NCI-H1048 (cell line): Measurements from ENCODE around the gene ANKRD44.
"Not testable (repeated sequence)": the region's sequence is repeated elsewhere in the genome, so short reads cannot be mapped to it uniquely, and the experiment has no call there.

Experiments
- DNase-seq: peaks from one replicate; lab custom pipeline; 2025; lab: John Stamatoyannopoulos, UW

ANKRD44 gene

DNA sequence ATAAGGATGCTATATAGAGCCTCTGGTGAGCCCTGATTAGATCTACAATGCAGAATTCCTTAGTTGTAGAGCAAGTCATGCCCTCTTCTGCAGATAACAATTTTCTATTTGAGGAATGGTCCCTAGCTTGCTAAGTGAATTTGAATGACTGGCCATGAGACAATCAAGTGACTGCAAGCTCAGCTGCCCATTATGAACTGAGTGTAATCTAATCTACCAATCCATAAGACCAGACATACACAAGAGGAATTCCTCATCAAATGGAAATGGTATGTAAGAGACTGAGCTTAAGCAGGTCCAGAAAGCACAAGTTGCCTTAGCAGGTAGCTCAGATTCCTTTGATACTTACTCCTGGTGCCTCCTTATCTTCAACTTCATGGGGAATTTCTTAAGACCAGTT, 4.8 kb upstream of the ANKRD44 start:
- no peak for DNase-seq

DNA sequence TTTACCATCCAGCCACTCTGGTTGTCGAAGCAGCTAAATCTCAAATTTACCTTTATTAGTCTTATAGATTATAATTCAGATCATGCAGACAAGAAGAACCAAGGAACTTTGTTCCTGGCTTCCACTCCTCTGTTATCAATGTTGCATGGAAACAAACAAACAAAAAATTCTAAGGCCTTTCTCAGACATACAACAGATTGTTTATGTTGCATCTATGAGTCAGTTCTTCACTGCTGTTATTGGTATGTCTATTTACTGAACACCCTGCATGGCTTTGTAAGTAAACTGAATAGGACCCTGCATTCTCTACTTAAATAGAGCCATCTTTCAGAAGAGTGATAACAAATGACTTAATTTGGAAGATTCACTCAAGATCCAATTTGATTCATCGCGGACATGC, 1.6 kb upstream of the ANKRD44 start:
- no peak for DNase-seq

DNA sequence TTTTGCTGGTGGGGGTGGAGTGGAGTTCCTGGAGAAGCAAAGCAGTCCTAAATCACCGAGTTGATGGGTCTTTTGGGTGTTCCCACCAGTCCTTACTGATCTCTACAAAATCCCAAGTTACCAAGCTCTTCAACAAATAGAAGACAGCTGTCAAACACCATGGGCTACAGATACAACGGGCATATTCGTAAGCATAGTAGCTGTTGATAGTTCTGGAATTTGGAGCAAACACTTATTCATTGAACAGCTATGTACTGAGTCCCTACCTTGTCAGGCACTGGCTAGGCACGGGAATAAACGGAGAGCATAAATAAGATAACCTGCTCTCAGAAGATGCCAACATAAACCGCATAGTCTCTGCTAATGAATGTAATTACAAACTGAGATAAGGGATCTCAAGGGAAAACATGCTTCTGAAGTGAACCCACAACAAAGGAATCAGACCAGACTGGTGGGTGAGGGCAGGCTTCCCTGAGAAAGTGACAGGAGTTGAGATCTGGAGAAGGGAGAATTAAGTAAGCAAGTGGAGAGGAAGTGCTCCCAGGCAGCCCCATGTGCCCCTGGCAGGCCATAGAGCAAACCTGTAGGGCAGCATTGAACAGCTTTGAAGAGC, 947 bp upstream of the ANKRD44 start:
- DNase-seq, result no peak

DNA sequence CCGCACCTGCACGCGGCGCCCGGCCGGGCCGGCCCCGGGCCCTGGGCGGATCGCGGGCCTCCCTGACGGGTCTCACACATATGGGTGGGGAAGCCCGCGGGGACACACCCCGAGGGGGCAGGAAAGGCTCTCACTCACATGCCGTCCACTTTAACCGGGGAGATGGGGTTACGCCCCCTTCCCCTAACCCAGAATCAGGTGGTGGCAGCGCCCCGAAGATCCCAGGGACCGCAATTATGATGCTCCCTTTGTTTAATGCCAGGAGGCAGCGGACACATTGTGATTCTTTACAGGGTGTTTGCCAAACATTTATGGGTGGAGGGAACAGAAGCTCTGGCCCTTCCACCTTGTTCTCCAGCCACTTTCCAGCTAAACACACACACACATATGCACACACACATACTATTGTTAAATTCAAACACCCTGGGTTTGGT, 424 bp upstream of the ANKRD44 start:
- no peak for DNase-seq

DNA sequence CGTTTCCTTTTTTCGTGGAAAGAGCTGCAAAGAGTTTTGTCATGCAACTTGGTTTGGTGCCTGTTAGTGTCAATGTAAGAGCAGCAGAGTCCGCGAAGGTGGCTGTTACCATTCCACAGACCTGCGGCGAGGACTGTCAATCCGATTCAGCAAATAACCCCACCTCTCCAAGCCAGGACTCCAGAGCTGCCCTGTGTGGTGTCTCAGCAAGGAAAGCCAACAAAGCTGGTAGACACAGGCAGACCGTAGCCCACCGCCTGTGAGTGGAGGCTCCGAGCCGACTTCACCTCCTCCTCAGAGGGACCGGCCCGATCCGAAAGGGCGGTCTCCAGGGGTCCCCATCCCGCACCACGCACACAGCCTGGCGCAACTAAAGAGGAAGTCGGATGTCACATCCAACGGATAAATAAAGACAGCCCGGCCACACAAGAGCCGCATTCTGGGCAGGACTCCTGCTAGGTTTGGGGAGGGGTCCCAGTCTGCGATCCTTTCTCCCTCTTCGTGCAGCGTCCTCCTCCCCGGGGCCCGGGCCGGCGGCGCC, 819 bp downstream of the ANKRD44 start:
- no peak for DNase-seq

DNA sequence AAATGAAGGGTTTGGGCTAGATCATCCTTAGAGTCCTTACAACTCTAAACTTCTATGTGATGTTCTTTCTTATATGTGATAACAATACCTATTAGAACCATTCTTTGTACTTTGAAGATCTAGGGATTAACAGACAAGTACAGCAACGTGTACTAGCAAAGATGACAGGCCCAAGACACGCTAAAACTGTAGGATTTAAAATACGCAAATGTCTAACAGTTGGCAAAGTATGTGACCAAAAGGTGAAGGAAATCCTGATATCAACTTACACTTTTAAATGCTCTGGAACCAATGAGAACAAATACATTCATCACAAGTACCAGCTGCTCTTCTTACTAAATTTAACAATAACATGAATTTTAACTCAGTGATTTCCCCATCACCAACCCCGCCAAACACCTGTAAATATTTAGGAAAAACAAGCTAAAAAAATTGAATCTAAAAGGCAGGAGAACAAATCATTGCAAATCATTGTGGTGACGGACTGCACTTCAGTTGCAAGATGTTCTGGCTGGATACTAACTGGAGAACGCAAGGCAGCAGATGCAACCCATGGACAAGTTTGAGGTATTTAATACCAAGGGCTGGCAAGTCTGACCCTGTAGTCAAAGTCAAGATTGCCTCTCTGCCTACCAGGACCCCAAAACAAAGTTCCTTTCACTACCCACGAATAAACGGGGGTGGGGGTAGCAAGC, 1.4 kb downstream of the ANKRD44 start:
- no peak for DNase-seq

DNA sequence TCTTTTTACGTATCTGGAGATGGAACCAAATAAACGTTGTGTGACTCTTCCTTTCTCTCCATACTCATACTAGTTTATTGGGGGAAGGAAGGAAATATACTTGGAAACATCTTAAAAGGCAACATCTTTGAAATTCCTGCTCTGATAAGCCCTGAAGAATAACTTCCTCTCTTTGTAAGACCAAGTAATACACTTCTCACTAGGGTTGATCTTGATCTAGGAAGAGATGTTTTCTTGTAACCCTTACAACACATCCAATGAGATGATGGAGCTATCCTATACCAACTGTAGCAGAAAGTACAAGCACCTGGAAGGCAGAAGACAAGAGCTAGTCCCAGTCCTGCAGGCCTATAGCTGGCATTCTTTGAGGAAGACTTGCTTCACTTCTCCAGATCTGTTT, 2.0 kb downstream of the ANKRD44 start:
- DNase-seq, result no peak

DNA sequence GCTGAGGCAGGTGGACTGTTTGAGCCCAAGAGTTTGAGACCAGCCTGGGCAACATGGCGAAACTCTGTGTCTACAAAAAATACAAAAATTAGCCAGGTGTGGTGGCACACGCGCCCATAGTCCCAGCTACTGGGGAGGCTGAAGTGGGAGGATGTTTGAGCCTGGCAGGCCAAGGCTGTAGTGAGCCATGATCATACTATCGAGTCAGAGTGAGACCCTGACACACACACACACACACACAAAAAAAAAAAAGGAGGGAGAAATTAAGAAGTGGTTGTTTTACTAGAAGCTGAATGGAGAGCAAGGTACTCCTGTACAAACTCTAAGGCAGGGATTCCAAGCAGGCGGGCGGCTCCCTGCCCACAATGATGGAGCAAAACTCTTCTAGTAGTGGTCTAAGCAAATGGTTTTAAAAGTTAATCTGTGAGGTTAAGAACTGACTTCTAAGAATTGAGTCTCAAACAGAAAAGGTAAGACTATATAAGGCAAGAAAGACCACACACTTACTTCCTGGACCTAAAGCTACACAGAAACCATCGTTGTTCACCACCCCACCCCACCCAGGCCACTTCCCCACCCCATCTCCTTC, 2.6 kb downstream of the ANKRD44 start:
- no peak for DNase-seq

DNA sequence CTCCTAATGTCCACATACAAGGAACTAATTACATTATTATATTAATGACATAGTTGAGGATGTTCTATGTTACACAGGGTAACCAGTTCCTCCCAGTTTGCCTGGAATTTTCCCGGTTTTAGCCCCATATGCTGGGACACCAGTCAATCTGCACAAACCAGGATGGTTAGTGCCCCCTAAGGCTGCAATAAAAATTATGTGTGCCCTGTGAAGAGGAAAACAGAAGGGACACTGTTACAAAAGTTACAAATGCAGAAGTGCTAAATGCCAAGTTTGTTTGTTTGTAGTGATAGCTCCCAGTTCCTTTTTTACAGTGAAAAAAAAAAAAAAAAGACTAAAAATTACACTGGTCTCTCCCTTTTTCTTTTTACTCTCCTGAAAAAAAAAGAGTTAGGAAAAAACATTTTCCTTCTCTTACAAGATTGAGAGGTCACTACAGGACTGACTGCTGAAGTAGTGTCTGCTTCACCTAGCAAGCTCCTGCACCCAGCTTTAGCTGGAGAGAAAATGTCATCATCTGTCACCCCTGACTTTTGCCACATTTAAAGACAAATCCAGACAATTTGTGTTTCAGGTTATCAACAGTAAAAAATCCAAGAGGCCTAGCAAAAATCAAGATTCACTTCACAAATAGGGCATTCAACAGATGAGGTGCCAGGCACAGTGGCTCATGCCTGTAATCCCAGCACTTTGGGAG, 3.2 kb downstream of the ANKRD44 start:
- no peak for DNase-seq

DNA sequence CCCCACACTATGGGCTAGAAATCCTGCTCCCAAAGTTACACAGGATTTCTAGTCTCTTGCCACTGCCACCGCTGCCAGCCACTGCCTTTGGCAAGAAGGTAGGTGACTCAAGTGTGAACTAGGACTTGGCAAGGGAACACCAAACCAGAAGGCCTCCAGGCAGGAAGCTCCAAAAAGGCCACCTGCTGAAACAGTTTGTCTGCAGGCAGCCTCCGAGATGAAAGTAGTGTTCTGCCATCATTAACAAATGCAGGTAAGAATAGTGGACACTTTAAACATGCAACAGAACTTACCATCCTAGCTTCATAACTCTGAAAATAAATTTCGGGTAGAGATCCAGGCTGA, 3.9 kb downstream of the ANKRD44 start:
- no peak for DNase-seq

DNA sequence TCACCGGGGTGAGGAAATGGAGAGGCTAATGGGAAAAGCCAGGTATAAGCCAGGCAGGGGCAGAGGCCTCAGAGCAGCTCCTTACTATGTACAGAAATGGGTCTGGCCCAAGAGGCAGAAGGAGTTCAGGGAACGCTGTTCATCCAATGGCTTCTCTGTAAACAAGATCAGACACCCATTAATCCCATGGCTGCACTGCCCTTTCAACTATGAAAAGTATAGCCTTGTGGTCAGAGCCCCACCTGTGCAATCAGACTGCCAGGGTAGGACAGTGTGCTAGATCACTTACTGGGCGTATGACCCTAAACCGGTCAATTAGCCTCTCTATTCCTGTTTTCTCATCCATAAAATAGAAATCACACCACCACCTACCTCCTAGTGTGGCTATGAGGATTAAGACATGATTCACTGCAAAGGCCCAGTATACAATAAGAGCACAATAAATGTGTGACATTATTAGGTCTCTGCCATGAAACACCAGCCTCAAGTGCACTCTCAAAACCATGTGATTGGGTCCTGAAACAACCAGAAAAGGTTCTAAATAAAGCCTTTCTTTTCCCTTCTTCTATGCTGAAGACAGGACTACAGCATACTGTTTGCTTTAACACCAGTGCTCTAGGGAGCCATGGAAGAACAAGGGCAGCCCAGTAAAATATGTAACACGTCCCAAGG, 4.4 kb downstream of the ANKRD44 start:
- no peak for DNase-seq

DNA sequence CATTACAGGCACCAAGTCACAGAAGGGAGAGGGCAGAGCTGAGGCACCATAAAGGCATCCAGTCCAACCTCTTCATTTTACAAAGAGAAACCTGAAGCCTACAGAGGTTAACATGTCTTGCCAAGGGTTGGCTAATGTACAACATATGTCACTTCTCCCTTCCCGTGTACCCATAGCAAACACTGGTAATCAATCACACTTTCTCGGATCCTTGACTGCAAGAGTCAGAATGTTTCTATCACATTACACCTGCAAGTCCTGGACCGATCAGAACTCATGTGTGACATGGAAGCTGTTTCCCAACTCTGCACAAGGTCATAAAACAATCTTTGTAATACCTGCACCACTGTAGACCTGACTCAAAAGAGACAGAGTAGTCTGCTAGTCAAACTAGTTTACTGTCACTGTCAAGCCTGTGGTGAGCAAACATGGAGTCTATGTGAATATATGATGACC, 6.0 kb downstream of the ANKRD44 start:
- DNase-seq, result no peak

DNA sequence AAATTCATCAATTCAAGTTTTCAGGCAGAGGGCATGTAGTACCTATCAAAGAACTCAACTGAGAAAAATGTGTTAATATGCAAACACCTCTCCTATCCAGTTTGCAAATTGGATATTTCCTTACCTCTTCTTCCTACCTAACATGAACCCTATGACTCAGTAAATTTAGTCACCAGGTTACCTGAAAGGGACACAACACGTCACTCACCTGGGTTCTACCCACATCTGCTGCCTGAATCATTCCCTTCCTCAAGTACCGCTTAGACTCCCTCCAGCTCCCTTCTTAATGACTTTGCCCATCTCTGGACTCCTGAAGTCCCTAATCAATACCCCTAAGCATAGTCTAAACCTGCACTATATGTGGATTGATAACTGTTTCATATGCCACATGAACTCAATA, 10.4 kb downstream of the ANKRD44 start:
- DNase-seq, result no peak

DNA sequence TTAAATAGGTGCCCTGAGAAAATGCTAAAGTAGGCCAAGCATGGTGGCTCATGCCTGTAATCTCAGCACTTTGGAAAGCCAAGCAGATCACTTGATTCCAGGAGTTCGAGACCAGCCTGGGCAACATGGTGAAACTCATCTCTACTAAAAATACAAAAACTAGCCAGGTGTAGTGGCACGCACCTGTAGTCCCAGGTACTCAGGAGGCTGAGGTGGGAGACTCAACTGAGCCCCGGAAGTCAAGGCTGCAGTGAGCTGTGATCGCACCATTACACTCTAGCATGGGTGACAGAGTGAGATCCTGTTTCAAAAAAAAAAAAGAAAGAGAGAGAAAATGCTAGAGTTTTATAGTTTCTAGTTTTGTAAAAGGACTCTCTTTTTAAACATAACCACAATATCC, 12.0 kb downstream of the ANKRD44 start:
- DNase-seq, result no peak

DNA sequence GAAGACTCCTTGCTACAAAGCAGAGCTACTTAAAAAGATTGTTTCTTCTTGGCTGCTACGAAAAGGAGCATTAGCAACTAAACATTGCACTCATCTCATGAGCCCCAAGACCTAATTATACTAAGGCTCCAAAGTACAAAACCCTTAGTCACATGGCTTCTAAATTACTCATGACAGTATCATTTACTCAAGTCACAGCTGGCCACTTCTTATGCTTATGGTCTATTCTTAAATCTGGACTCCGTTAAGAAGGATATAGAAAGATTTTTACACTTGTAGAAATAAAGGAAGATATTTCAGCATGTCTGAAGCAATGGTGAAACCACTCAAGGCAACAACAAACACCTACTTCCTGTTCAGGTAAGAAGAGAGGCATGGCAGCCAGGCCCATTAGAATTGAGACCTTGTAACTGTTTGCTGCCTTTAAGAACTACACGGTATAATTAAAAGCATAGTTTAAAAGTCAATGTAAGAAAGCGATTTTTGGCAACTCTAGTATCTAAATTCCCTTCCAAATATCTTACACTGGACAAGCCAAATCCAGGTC, 12.7 kb downstream of the ANKRD44 start:
- DNase-seq, result no peak

DNA sequence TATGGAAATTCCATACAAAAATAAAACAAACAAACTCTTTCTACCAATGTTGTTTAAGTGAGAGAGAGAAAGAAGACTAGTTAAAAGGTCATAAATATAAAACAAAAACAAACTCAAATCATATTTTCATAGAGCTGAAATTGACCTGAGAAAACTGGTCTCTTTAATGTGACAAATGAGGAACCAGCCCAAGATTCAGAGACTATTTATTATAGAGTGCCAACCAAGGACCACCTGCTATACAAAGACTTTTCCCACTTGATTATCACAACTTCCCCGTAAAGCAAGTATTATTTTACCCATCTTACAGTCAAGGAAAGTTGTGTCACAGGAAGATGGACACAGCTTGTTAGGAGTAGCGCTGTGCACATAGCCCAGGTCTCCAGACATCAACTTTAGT, 13.3 kb downstream of the ANKRD44 start:
- no peak for DNase-seq

DNA sequence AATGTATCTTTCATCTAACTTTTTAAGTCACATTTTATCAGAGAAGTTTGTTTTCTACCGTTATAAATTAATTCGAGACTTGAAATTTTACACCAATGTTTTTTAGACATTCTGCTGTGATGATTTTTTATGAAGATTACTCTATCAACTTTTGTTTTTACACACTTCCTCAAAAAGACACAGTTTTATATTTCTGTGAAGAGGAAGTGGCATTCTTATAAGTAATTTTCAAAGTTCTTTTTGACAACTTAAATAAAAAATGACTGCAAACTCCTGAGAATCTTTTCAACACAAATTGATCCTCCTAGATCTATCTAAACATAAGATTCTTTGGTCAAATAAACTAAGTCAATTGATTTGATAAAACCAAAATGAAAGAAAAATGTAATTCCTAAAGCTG, 13.7 kb downstream of the ANKRD44 start:
- DNase-seq, result no peak

DNA sequence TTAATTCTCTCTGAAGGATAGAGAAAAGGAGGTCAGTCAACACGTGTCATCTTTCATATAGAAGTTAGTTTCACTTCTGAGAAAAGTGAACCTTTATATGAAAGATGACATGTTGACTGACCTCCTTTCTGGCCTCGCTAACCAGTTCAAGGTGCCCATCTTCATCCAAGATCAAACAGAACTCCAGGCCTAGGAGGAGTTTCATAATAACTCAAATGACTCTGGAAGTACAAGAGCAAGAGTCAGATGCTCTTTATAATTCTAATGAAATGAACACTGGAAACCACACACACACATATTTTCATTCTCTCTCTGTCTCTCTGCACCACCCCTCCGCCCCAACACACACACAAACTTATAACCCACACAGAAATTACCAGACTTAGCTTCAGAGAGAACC, 16.3 kb downstream of the ANKRD44 start:
- no peak for DNase-seq

DNA sequence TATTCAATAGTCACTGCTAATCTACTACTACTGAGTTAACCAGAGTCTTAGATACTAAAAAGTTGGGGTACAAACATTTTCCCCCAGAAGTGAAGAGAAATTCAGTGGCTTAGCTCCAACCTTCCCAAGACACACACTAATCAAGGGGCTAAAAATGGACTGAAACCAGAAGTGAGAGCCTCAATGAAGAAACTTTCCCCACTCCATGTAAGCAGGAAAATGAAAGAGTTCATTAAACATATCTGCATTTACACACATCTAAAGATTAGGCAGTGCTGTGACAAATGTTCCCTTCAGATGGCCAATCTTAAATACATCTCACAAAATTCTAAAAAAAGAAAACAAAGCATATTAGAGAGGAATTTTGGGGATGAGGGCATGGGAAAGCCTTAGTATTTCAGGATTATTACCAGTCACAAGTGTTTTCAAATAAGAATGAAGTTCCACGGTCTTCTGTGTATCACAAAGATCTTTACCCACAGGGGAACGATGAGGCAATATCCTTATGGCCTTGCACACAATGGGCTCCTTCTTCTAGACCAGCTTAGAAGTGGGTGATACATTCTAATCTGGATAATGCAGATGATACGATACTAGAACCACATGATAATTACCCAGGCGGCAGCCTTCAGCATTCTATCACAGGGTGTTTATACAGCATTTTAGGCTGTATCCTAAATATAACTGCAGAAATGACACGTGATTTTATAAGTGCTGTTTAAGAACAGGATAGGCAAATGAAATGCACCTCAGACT, 17.1 kb downstream of the ANKRD44 start:
- DNase-seq, result no peak

DNA sequence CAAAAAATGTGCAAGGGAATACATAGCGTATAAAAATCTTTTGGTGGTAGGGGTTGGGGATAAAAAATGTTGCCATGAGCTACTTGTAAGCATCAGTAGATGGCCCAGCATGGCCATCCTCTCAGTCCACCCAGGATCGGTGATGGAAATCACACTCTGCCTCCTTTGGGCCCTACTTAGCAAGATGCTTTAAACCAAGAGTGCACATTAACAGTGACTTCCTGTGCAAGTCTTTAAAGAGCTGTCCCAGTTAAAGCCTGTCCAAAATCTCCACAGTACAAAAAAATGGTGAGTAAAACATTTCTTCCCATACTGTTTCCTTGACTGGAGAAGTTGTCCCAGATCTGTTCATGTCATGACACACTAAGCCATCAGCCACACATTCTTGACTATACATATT, 18.0 kb downstream of the ANKRD44 start:
- DNase-seq, result no peak

DNA sequence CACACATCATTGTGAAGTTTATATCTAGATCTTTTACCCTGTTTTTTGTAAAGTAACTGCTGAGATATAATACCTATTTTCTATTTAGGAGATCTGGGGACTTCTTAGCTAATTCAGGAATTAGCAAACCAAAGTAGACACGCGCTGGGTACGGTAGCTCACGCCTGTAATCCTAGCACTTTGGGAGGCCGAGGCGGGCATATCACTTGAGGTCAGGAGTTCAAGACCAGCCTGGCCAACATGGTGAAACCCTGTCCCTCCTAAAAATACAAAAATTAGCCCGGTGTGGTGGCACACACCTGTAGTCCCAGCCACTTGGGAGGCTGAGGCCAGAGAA, 23.0 kb downstream of the ANKRD44 start:
- DNase-seq, result not testable (repeated sequence)
